ENCODE data around the gene KCNK4. TPM values are rescaled to one million over a fixed set of nuclear protein-coding genes. Genes with fewer than 3 reads are reported as not detected.
A peak's percentile ranks its signal among the peaks of the same experiment; 100 is the strongest.

The KCNK4 gene
- total and polyA plus RNA-seq, 2 of the 13 experiments (the other 11 are each of a cell fraction or from before 2014, with no cell fraction given), result not detected

GRCh38 chr11:64339754-64340408, 48.8 kb downstream of the KCNK4 start, which contains the start of gene CCDC88B:
Gene CCDC88B, plus strand, starts transcription at chr11:64340204. Its CDS starts 63 bp downstream, at chr11:64340267.
- intact Hi-C loops (cut with micrococcal nuclease; ENCODE audit: unreplicated experiment), result no loop called here
- in situ Hi-C loops (cut with HindIII; ENCODE audit: extremely low pct_ligation_motif_present, low pct_unique_long_range_greater_than_20kb), result no loop called here

More at GRCh38 chr11:64339754-64340408, 48.8 kb downstream of the KCNK4 start, which contains the start of gene CCDC88B:
- ChIA-PET CTCF (ENCODE audit: low intra/inter-chr PET ratio, low total read pairs) (interaction anchor here (0.8 kb wide), 1 partner anchor 16 kb away, joined by 3 read pairs; no protein-coding TSS in a partner anchor), POLR2A (no interaction called here)
- H3K79me2 ChIP-seq (ENCODE audit: insufficient read depth, low read length), result no peaks in the 10 kb centered on the region
- no TSS peak for BruUV-seq (replicated peaks)
- no peaks in the 10 kb centered on the region for H4K20me1 ChIP-seq (ENCODE audit: insufficient read depth, low read length)
- H3K4me1 ChIP-seq (ENCODE audit: insufficient read depth, low read length), result peaks cover 36% of the 10 kb centered on the region
- 54% methylated on average over 7 of the region's 16 CpGs for WGBS (ENCODE audit: low lambda C conversion rate)
- ATAC-seq, result no peak
- H2AFZ ChIP-seq (ENCODE audit: low read length), result no peak within 1 kb of the TSS
- FAIRE-seq, result no peak
- TF ChIP-seq, protein P1, sequence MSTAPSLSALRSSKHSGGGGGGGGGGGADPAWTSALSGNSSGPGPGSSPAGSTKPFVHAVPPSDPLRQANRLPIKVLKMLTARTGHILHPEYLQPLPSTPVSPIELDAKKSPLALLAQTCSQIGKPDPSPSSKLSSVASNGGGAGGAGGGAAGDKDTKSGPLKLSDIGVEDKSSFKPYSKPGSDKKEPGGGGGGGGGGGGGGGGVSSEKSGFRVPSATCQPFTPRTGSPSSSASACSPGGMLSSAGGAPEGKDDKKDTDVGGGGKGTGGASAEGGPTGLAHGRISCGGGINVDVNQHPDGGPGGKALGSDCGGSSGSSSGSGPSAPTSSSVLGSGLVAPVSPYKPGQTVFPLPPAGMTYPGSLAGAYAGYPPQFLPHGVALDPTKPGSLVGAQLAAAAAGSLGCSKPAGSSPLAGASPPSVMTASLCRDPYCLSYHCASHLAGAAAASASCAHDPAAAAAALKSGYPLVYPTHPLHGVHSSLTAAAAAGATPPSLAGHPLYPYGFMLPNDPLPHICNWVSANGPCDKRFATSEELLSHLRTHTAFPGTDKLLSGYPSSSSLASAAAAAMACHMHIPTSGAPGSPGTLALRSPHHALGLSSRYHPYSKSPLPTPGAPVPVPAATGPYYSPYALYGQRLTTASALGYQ (CRISPR knock-in tag; IDR thresholded peaks at IDR 0.05), result no peak
- TF ChIP-seq SRY (CRISPR knock-in tag; IDR thresholded peaks at IDR 0.05), result no peak
- TF ChIP-seq MAFK (conservative IDR thresholded peaks at IDR 0.05 in 1 of 2, IDR thresholded peaks at IDR 0.05 in 1 of 2; ENCODE audit: low read length in 2 of 2), result no peak
- no peak for TF ChIP-seq ISX (CRISPR knock-in tag; conservative IDR thresholded peaks at IDR 0.05)
- no peak for TF ChIP-seq MTF2 (CRISPR knock-in tag; IDR thresholded peaks at IDR 0.05; ENCODE audit: borderline replicate concordance)
- DNase-seq (ENCODE audit: low spot score), result no peak
- no peaks in the 10 kb centered on the region for H3K36me3 ChIP-seq (replicated peaks in 1 of 2; ENCODE audit: control insufficient read depth in 1 of 2, insufficient read depth in 2 of 2, low read length in 2 of 2)
- H3K9ac ChIP-seq (ENCODE audit: insufficient read depth, low read depth, low read length), result no peak within 1 kb of the TSS
- peak within 1 kb of the TSS; percentile 12 to 58 (median 27); a peak in 1 of 6 replicates for H3K4me3 ChIP-seq (replicated peaks in 1 of 3; ENCODE audit: insufficient read depth in 1 of 3, low read depth in 2 of 3, low read length in 3 of 3)
- peaks cover 3 to 40% of the 10 kb centered on the region in 2 experiments; a peak in 3 of 5 replicates for H3K27me3 ChIP-seq (ENCODE audit: control insufficient read depth in 1 of 2, insufficient read depth in 2 of 2, low read length in 2 of 2)
- H3K4me2 ChIP-seq (ENCODE audit: low read depth, low read length), result peak within 1 kb of the TSS; percentile 55
- H3K9me3 ChIP-seq (ENCODE audit: low read length), result no peaks in the 10 kb centered on the region
- H3K27ac ChIP-seq (ENCODE audit: extremely low read length, insufficient read depth, low read length), result no peak within 1 kb of the TSS

All from HepG2 (cell line).